Epithelial cell of esophagus (primary cell): ENCODE measurements around the gene FHIP1B.
"Not testable (repeated sequence)": the region's sequence is repeated elsewhere in the genome, so short reads cannot be mapped to it uniquely, and the experiment has no call there.

ENCODE experiments used
- DNase-seq: peaks from one replicate; pipeline ENCODE4 v3.0.0; 2010; ENCODE audit warnings: low read depth
- H3K4me3 ChIP-seq: 2 replicates; pipeline ENCODE4 v1.5.1; 2011; ENCODE audit warnings: mild to moderate bottlenecking, low read length, control low read depth
- TF ChIP-seq, protein P1 (sequence below): IDR thresholded peaks from 2 replicates; pipeline ENCODE4 v1.5.1; 2011; ENCODE audit warnings: low read depth, mild to moderate bottlenecking, low read length, control low read depth, inconsistent platforms; ENCODE audit not compliant: insufficient read depth; ENCODE audit errors: missing control alignments

The FHIP1B gene

GRCh38 chr11:6251120-6251733 is 16.8 kb upstream of the FHIP1B start:
- H3K4me3 ChIP-seq = no peak overlapping the region
- TF ChIP-seq, protein P1, sequence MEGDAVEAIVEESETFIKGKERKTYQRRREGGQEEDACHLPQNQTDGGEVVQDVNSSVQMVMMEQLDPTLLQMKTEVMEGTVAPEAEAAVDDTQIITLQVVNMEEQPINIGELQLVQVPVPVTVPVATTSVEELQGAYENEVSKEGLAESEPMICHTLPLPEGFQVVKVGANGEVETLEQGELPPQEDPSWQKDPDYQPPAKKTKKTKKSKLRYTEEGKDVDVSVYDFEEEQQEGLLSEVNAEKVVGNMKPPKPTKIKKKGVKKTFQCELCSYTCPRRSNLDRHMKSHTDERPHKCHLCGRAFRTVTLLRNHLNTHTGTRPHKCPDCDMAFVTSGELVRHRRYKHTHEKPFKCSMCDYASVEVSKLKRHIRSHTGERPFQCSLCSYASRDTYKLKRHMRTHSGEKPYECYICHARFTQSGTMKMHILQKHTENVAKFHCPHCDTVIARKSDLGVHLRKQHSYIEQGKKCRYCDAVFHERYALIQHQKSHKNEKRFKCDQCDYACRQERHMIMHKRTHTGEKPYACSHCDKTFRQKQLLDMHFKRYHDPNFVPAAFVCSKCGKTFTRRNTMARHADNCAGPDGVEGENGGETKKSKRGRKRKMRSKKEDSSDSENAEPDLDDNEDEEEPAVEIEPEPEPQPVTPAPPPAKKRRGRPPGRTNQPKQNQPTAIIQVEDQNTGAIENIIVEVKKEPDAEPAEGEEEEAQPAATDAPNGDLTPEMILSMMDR = peak; percentile 99
- peak; percentile 79 for DNase-seq

DNA sequence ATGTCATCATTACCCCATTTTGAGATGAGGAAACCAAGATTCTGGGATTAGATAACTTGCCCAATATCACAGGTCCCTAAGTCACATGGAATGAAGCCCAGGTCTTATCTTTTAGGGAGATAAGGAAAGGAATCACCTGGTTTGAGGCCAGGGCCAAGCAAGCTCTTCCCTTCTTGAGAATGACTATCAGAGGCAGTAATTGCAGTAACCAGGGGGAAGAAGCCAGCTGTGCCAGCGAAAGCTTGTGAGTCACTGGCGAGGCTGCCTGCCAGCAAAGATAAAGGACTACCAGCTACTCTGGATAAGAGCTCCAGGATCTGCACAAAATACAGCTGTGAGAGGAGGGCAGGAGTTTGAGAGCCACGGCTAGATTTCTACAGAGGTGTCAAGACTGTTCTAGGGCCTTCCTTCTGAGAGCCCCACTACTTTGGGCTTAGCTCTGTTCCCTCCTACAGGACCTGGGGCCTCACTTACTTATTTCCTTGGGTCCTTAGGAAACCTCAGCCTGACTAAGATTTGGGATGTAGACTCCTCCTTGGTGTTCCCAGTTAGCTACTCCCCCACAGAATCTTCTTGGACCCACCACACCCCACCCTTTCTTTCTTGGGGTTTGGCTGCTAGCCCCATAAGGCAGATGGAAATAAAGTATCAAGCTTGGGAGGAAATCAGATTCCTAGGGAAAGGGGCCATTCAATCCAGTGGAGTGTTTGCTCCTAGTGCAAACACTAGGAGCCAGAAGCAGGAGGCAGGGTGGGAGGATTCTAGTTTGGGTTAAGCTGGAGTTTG is 15.5 kb upstream of the FHIP1B start:
- peak; percentile 89 for DNase-seq
- TF ChIP-seq, protein P1 = no peak

GRCh38 chr11:6248897-6249296 is 14.5 kb upstream of the FHIP1B start:
- not testable (repeated sequence) for H3K4me3 ChIP-seq, DNase-seq

More for the DNA sequence above, 15.5 kb upstream of the FHIP1B start:
- H3K4me3 ChIP-seq = no peak overlapping the region

- no peak for DNase-seq
- TF ChIP-seq, protein P1 = no peak
- no peak overlapping the region for H3K4me3 ChIP-seq
These were observed 13.8 kb upstream of the FHIP1B start for GRCh38 chr11:6248248-6248647.

- peak; percentile 73 for DNase-seq
- no peak overlapping the region for H3K4me3 ChIP-seq
- TF ChIP-seq, protein P1 = no peak
These were observed 11.1 kb upstream of the FHIP1B start for GRCh38 chr11:6245536-6245935.

DNA sequence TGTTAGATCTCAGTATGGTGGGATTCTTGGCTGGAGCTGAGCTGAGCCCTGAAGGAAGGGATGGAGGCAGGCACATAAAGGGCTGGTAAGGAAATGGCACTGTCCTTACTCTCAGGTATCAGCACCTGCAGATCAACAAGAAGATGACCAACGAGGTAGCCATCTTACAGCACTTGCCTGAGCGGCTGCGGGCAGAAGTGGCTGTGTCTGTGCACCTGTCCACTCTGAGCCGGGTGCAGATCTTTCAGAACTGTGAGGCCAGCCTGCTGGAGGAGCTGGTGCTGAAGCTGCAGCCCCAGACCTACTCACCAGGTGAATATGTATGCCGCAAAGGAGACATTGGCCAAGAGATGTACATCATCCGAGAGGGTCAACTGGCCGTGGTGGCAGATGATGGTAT is 6.9 kb upstream of the FHIP1B start:
- no peak overlapping the region for H3K4me3 ChIP-seq
- no peak for DNase-seq

GRCh38 chr11:6240781-6241180 is 6.3 kb upstream of the FHIP1B start:
- no peak overlapping the region for H3K4me3 ChIP-seq
- DNase-seq = no peak
- TF ChIP-seq, protein P1 = no peak

More for the DNA sequence above, 6.9 kb upstream of the FHIP1B start:
- TF ChIP-seq, protein P1 = no peak
